Measurements from ENCODE around the gene CEP120.

The CEP120 gene

GRCh38 chr5:123304777-123305316 is 118.4 kb downstream of the CEP120 start:
- in situ Hi-C loops (cut with HindIII; ENCODE audit: low sequenced_read_pairs): no loop called here

- in situ Hi-C loops (cut with HindIII; ENCODE audit: low sequenced_read_pairs): no loop called here
These were observed 119.4 kb downstream of the CEP120 start for GRCh38 chr5:123303802-123304201.

DNA sequence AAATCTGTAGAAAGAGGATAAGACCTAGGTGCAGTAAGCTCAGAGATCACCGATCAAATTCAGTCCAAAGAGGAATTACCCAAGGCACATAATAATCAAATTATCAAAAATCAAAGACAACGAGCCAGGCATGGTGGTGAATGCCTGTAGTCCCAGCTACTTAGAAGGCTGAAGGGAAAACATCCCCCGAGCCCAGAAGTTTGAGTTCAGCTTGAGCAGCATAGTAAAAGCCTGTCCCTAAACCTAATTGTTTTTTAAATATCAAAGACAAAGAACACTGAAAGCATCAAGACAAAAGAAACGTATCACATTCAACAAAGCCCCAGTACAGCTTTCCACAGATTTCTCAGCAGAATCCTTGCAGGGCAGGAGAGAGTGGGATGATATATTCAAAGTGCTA is 122.9 kb downstream of the CEP120 start:
- in situ Hi-C loops (cut with HindIII; ENCODE audit: low sequenced_read_pairs): no loop called here

DNA sequence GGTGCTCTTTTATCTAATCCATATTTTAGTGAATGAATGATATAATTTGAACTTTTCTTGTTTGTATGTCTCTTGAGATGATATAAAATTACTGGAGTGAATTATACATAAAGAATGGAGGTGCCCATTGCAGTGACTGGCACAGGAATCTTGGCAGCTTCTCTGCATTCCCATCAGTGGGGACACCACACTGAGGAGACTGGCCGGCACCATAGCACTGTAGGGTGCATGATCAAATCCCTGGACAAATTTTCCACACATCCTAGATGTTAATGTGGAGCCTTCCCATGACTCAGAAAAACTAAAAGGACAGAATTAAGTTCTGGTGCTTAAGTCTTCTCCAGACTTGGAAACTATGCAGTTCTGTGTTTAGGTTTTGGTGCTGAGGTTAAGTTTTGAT is 124.1 kb downstream of the CEP120 start:
- in situ Hi-C loops (cut with HindIII; ENCODE audit: low sequenced_read_pairs): no loop called here

GRCh38 chr5:123298335-123299030 is 124.7 kb downstream of the CEP120 start:
- in situ Hi-C loops (cut with HindIII; ENCODE audit: low sequenced_read_pairs): no loop called here

DNA sequence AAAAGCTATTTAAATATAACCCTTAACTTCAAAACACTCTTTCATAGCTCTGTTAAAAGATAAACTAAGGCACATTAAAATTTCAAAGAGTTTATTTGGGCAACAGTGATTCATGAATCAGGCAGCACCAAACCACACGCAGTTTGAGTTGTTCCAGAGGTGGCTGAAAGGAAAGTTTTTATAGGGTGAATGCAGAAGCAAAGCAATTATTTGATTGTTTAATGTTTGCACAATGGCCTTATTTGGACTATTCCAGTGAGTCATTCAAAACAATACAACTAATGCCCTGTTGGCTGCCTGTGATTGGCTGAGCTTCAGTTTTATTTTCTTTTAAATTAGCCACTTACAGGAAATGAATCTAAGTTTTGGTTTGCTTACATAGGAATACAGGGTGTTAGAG is 125.3 kb downstream of the CEP120 start:
- in situ Hi-C loops (cut with HindIII; ENCODE audit: low sequenced_read_pairs): no loop called here

DNA sequence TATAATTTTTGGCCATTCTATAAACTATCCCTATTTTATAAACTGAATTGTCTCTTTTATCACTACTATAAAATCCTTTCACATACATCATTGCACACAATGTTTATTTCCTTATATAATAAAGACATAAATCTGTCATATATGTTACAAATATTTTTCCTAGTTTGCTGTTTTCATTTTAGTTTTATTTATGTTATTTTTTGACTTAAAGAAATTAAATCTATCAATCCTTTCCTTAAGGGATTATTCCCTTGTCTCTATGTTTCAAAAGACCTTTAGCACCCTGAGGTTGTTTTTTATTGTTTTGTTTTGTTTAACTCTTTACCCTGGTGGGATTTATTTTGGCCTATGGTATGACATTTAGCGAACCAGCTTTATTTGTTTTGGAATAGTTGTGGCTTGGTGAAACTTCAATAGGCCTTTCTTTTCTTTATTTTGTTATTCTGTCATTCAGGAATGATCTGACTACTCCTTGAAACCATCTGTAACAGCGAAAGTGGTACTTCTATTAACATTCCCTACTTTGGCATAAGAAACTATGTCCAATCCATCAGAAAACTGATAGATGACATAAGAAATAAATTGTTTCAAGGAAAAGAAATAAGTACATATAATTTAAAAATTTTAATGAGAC is 125.9 kb downstream of the CEP120 start:
- in situ Hi-C loops (cut with HindIII; ENCODE audit: low sequenced_read_pairs): no loop called here
